SK-N-SH (cell line): Measurements from ENCODE around the gene MYOG.

Source experiments
- CTCF ChIP-seq: fragments of 200-600 bp; sonication (generic); IDR thresholded peaks from 2 replicates; pipeline ENCODE4 v1.6.1; 2017; ENCODE audit warnings: antibody characterized with exemption, mild to moderate bottlenecking, moderate library complexity
- EP300 ChIP-seq, 2 experiments: IDR thresholded peaks; 2 replicates each; pipeline versions ENCODE4 v1.4.0 to v1.6.1; 2012; ENCODE audit warnings: borderline replicate concordance in 1 of 2, low read depth in 1 of 2, low read length in 1 of 2
- EZH2phosphoT487 ChIP-seq: fragments of 200-600 bp; sonication (generic); IDR thresholded peaks from 2 replicates; pipeline ENCODE4 v1.6.1; 2017; ENCODE audit warnings: low read depth, mixed run types, mild to moderate bottlenecking, antibody characterized with exemption, moderate library complexity, borderline replicate concordance
- MAX ChIP-seq: IDR thresholded peaks from 2 replicates; pipeline ENCODE4 v1.4.0; 2012; ENCODE audit warnings: low read depth
- MEF2A ChIP-seq: IDR thresholded peaks from 2 replicates; pipeline ENCODE4 v1.4.0; 2012; ENCODE audit warnings: low read depth, borderline replicate concordance
- PBX3 ChIP-seq: IDR thresholded peaks from 2 replicates; pipeline ENCODE4; 2012
- POLR2AphosphoS5 ChIP-seq: IDR thresholded peaks from 2 replicates; pipeline ENCODE4 v1.6.1; 2012; ENCODE audit warnings: low read depth, low read length
- SIN3A ChIP-seq: IDR thresholded peaks from 2 replicates; pipeline ENCODE4 v1.6.1; 2012; ENCODE audit warnings: low read depth, mild to moderate bottlenecking, low read length, moderate library complexity, borderline replicate concordance
- TAF1 ChIP-seq: IDR thresholded peaks from 2 replicates; pipeline ENCODE4 v1.6.1; 2012; ENCODE audit warnings: low read depth, mild to moderate bottlenecking, low read length, moderate library complexity, borderline replicate concordance
- USF2 ChIP-seq: fragments of 150-350 bp; IDR thresholded peaks from 2 replicates; pipeline ENCODE4 v1.6.1; 2017; ENCODE audit warnings: antibody characterized with exemption, low read length, low read depth, borderline replicate concordance

DNA sequence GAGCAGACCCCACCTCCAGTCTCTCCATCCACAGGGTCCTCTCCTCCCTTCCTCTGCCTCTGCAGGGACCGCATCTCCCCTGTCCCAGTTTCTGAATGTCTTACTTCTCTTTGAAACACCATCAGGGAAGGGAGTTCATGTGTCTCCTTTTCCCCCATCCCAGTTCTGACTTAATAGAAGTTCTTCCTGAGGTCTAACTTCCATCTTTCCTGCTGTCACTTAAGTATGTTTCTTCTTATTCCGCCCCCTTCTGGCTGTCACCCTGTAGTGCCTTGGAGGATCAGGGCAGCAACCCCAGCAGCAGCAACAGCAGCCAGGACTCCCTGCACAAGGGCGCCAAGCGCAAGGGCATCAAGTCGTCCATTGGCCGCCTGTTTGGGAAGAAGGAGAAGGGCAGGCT is 29.3 kb downstream of the MYOG start:
- TF ChIP-seq CTCF (no peak; the same call in 1 of the 2 replicates), SIN3A (no peak), EP300 (IDR thresholded peaks at IDR 0.05; ENCODE audit: borderline replicate concordance in 1 of 2, low read depth in 1 of 2, low read length in 1 of 2) (no peak), TAF1 (no peak), USF2 (no peak), MEF2A (no peak), EZH2phosphoT487 (no peak), POLR2AphosphoS5 (no peak), PBX3 (no peak), MAX (no peak)
